Measurements from ENCODE around the gene PACSIN2. TPM values are rescaled to one million over a fixed set of nuclear protein-coding genes. Genes with fewer than 3 reads are reported as not detected.

Gene PACSIN2
- total and polyA plus RNA-seq, 5 experiments from 2014 or later, result 21.9 to 44.9 (median 27.8) TPM

- ATAC-seq (no peak), DNase-seq (no peak)
- H3K36me3 Mint-ChIP-seq, result peaks cover 0 to 53% (median 6%) of the 10 kb centered on the region in 3 donors
- no peaks in the 10 kb centered on the region for H3K27me3 Mint-ChIP-seq
- no peak overlapping the region for H3K27ac Mint-ChIP-seq
- no peaks in the 10 kb centered on the region for H3K9me3 Mint-ChIP-seq
- POLR2A ChIA-PET, result no interaction called here
- H3K4me1 Mint-ChIP-seq, result peaks cover 0 to 13% (median 6%) of the 10 kb centered on the region in 4 donors
- no peak overlapping the region for H3K4me3 Mint-ChIP-seq
Observed at GRCh38 chr22:42909363-42910058, 105.4 kb downstream of the PACSIN2 start.

GRCh38 chr22:42908374-42908746 lies 106.6 kb downstream of the PACSIN2 start:
- no peak for ATAC-seq
- no peaks in the 10 kb centered on the region for H3K9me3 Mint-ChIP-seq
- H3K27ac Mint-ChIP-seq, result peak overlapping the region in 3 of 10 donors; percentile 16 to 87 (median 70)
- H3K27me3 Mint-ChIP-seq, result no peaks in the 10 kb centered on the region
- H3K4me1 Mint-ChIP-seq, result peaks cover 4 to 13% (median 6%) of the 10 kb centered on the region in 4 donors
- POLR2A ChIA-PET, result no interaction called here
- DNase-seq, result no peak
- no peak overlapping the region for H3K4me3 Mint-ChIP-seq
- peaks cover 0 to 56% (median 6%) of the 10 kb centered on the region in 3 donors for H3K36me3 Mint-ChIP-seq

DNA sequence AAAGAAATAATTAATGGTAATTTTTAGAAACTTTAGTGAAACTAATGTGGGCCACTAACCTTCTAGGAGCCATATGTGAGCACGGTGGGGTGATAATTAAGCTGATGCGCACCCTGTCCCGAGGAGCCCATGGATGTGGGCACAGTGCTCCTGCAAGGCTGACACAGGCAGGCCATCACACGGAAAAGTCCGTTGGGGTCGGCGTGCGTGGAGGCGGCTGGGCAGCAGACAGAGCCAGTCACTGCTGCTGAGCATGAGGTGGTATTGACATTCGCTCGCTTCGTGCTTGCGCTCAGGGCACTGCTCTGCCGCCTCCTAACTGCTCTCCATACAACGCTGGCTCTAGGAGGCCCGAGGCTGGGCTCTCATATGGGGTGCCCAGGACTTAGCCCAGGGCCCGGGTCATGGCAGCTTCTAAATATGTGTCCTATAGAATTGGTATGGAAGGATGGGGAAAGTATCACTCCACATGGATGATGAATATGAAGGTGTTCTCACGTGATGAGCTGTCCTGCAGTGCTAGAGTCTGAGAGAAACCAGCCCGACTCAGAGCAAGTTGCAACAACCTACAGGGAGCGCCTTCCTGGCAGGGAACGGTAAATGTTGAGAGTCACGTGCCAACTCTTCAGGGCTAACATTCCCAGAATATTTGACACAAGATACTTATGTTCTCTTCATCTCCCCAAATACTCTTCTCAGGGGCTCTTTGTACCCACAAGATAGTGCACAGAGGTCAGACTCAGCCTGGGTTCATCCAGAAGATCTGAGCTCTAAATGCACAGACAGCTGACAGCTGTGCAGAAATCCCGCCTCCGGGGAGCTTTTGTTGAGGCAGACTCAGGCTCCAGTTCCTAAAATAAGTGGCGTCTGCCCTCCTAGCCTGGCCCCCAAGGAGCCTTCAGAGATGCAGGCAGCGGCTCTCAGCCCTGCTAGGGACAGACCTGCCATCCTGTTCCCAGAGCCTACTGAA lies 107.3 kb downstream of the PACSIN2 start:
- no peak overlapping the region for H3K4me3 Mint-ChIP-seq
- ATAC-seq (no peak), DNase-seq (no peak)
- peaks cover 0 to 58% (median 6%) of the 10 kb centered on the region in 3 donors for H3K36me3 Mint-ChIP-seq
- H3K4me1 Mint-ChIP-seq, result peaks cover 6 to 12% (median 7%) of the 10 kb centered on the region in 4 donors
- peak overlapping the region in 1 of 10 donors; percentile 24 for H3K27ac Mint-ChIP-seq
- POLR2A ChIA-PET, result no interaction called here
- no peaks in the 10 kb centered on the region for H3K9me3 Mint-ChIP-seq
- no peaks in the 10 kb centered on the region for H3K27me3 Mint-ChIP-seq

GRCh38 chr22:42906605-42907348 lies 108.2 kb downstream of the PACSIN2 start:
- Mint-ChIP-seq H3K36me3 (peaks cover 0 to 52% (median 5%) of the 10 kb centered on the region in 3 donors), H3K4me1 (peaks cover 4 to 9% (median 7%) of the 10 kb centered on the region in 4 donors), H3K9me3 (no peaks in the 10 kb centered on the region), H3K27me3 (no peaks in the 10 kb centered on the region), H3K4me3 (no peak overlapping the region), H3K27ac (no peak overlapping the region)
- no peak for ATAC-seq
- DNase-seq, result no peak
- POLR2A ChIA-PET, result no interaction called here

DNA sequence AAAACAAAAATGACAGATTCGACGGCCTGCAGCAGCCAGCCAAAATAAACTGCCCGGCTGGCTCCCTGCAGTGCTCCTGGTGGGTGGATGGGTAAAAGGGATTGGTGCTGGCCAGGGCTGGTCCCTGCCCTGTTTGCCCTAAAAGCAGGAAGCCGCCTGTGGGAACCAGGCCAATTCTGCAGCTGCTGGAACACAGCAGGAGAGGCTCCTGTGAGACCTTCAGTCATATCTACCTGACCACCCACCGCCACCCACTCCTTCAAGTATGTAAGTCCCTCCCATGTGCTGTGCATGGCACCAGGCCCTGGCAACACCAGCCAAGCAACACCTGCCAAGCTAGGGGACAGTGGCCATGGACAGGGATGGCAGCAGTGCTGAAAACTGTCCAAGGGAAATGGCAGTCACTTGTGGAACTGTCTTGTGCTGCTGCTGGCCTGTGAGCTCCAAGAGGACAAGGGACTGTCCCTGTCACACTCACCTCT lies 109.2 kb downstream of the PACSIN2 start:
- Mint-ChIP-seq H3K36me3 (peaks cover 0 to 46% (median 4%) of the 10 kb centered on the region in 3 donors), H3K27ac (no peak overlapping the region), H3K9me3 (no peaks in the 10 kb centered on the region), H3K27me3 (no peaks in the 10 kb centered on the region), H3K4me3 (no peak overlapping the region), H3K4me1 (peaks cover 0 to 9% (median 7%) of the 10 kb centered on the region in 4 donors)
- POLR2A ChIA-PET, result no interaction called here
- DNase-seq, result no peak
- no peak for ATAC-seq

DNA sequence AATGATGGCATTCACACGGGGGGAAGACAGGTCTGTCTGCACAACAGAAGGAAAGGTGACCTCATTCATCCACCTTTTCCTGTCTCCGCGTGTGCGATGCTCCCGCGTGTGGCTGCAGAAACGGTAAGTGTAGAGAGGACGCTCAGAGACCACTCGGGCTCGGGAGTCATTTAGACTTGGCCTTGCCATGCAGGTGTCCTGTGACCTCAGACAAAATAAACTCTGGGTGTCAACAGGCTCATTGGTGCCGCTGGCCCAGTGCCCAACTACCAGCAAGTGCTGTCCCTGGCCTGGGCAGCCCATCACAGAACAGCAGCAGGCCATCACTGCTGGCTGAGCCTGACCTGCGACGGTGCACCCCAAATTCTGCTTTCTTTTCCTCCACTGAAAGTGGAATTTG lies 109.7 kb downstream of the PACSIN2 start:
- H3K27me3 Mint-ChIP-seq, result no peaks in the 10 kb centered on the region
- peaks cover 0 to 45% (median 4%) of the 10 kb centered on the region in 3 donors for H3K36me3 Mint-ChIP-seq
- peaks cover 0 to 9% (median 7%) of the 10 kb centered on the region in 4 donors for H3K4me1 Mint-ChIP-seq
- H3K27ac Mint-ChIP-seq, result peak overlapping the region in 2 of 10 donors; percentile 35 to 60
- POLR2A ChIA-PET, result no interaction called here
- H3K9me3 Mint-ChIP-seq, result no peaks in the 10 kb centered on the region
- H3K4me3 Mint-ChIP-seq, result no peak overlapping the region
- ATAC-seq, result no peak
- no peak for DNase-seq

DNA sequence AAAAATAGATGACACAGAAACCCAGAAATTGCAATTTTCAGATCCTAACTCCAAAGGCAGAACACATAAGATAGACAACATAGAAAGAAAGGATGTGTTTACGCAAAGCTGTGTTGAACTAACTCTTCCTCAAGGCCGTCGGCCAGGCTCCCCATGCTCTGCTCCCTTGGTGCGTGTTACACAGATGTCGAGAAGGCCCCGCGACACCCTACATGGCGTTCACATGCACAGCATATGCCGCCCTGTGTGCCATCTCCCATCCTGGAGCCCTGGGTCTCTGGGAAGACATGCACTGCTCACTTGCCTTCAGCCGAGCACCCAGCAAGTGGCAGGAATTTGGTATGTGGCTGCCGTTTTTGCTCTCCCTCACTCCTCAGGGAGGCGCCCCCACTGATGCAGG lies 110.9 kb downstream of the PACSIN2 start:
- Mint-ChIP-seq H3K9me3 (no peaks in the 10 kb centered on the region), H3K36me3 (peaks cover 0 to 35% (median 4%) of the 10 kb centered on the region in 3 donors), H3K4me1 (peaks cover 0 to 17% (median 11%) of the 10 kb centered on the region in 4 donors), H3K27ac (peak overlapping the region in 1 of 10 donors; percentile 61), H3K4me3 (no peak overlapping the region), H3K27me3 (no peaks in the 10 kb centered on the region)
- DNase-seq (no peak), ATAC-seq (no peak)
- POLR2A ChIA-PET, result no interaction called here

DNA sequence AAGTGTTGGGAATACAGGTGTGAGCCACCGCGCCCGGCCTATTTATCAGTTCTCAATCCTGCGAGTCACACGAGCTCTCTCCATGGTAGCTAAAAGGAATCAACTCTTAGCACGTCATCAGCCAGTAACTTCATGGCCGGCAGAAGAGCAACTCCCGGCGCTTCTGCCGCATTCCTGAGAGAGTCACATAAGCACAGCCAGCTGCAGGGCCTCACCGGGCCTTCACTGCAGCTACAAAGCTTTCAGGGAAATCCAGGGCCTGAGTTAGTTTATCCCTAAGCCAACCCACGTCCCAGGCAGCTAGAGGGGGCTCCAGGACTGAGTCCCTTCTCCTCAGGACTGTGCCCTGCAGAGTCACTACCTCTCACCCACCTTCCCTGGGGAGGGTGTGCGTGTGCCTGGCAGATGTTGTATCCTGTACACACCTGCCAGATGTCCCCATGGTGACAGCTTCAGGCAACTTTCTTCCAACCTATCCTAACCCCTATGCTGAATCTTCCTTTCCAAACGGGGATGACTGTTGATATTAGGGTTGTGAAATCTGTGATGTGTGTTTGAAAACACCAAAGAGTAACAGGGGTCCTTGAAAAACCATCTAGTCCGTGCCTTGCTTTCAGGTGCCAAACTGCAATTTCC lies 112.0 kb downstream of the PACSIN2 start:
- H3K27ac Mint-ChIP-seq, result peak overlapping the region in 1 of 10 donors; percentile 19
- H3K27me3 Mint-ChIP-seq, result no peaks in the 10 kb centered on the region
- no peak for DNase-seq
- H3K36me3 Mint-ChIP-seq, result peaks cover 0 to 28% (median 4%) of the 10 kb centered on the region in 3 donors
- POLR2A ChIA-PET, result interaction anchor here (0.7 kb wide), 1 partner anchor 99 kb away, joined by 3 read pairs; no protein-coding TSS in a partner anchor
- H3K4me3 Mint-ChIP-seq, result no peak overlapping the region
- no peak for ATAC-seq
- H3K9me3 Mint-ChIP-seq, result no peaks in the 10 kb centered on the region
- H3K4me1 Mint-ChIP-seq, result peaks cover 0 to 24% (median 12%) of the 10 kb centered on the region in 4 donors

DNA sequence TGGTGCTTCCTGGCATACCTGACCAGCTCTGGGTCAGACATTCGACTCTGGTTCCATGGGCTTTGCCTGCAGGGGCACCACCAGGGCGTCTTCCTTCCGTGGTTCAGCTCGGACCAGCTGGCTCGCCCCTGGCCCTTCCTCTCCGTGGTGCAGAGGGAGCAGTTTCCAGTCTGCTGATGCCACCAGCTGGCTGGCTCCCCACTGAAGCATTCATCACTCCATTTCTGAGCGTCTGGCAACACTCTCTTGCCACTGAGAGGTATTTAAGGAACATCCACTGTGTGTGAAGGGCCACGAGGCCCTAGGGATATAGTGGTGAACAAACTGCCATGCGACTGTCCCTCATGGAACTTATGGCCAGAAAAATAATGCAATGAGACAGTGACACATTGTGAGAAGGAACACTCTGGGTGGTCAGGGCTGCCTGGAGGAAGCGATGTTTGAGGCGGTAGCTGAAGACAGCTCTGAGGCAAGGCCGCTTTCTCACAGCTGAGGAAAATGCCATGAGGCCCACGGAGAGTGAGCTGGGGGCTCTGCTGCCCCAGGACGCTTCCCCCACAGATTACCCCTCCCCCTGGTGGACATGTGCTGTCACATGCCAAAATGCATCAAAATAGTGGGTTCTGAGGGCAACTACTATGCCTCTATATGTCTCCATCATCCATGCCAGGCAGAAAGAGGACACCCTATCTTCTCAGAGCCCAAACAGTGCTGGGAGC lies 113.0 kb downstream of the PACSIN2 start:
- Mint-ChIP-seq H3K4me1 (peaks cover 5 to 31% (median 17%) of the 10 kb centered on the region in 4 donors), H3K4me3 (no peak overlapping the region), H3K9me3 (no peaks in the 10 kb centered on the region), H3K27me3 (no peaks in the 10 kb centered on the region), H3K27ac (no peak overlapping the region), H3K36me3 (peaks cover 0 to 22% (median 0%) of the 10 kb centered on the region in 3 donors)
- POLR2A ChIA-PET, result interaction anchor here (0.7 to 1.0 kb wide), 2 partner anchors 19 to 98 kb away, joined by 3 to 5 read pairs; no protein-coding TSS in a partner anchor
- DNase-seq (no peak), ATAC-seq (no peak)

- no peaks in the 10 kb centered on the region for H3K27me3 Mint-ChIP-seq
- POLR2A ChIA-PET, result no interaction called here
- peak overlapping the region in 1 of 10 donors; percentile 62 for H3K27ac Mint-ChIP-seq
- no peaks in the 10 kb centered on the region for H3K9me3 Mint-ChIP-seq
- DNase-seq (no peak), ATAC-seq (no peak)
- H3K36me3 Mint-ChIP-seq, result peaks cover 0 to 6% (median 0%) of the 10 kb centered on the region in 3 donors
- H3K4me3 Mint-ChIP-seq, result no peak overlapping the region
- peaks cover 19 to 55% (median 47%) of the 10 kb centered on the region in 4 donors for H3K4me1 Mint-ChIP-seq
Observed at GRCh38 chr22:42897960-42898359, 117.0 kb downstream of the PACSIN2 start.

DNA sequence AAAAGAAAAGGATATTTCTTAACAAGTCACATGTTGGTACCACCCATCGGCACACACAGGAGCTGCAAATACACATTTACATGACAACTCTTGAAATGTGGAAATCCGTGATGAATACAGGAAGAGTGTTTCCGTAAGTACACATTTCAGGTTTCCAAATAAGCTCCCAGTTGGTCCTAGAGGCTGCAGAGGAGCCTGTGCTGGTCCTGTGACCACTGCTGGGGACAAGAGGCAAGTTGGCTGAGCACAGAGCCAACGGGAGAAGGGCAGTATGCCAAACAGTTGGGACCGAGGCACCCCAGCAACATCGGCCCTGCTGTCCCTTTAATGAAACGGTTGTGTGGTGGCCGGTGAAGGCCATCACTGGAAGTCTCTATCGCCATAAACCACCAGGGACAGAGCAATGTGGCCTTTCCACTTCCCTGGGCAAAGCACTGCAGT lies 119.4 kb downstream of the PACSIN2 start:
- peak overlapping the region; percentile 44 to 88 (median 77) for H3K27ac Mint-ChIP-seq
- H3K9me3 Mint-ChIP-seq, result no peaks in the 10 kb centered on the region
- DNase-seq, result no peak
- H3K4me1 Mint-ChIP-seq, result peaks cover 19 to 62% (median 52%) of the 10 kb centered on the region in 4 donors
- no peak for ATAC-seq
- H3K4me3 Mint-ChIP-seq, result peak overlapping the region in 6 of 10 donors; percentile 12 to 41 (median 18)
- POLR2A ChIA-PET, result no interaction called here
- H3K36me3 Mint-ChIP-seq, result peaks cover 0 to 12% (median 3%) of the 10 kb centered on the region in 3 donors
- no peaks in the 10 kb centered on the region for H3K27me3 Mint-ChIP-seq
